Skeletal muscle tissue (tissue), 4 donors: ENCODE data around the gene BCL7B. TPM values are rescaled to one million over a fixed set of nuclear protein-coding genes. Genes with fewer than 3 reads are reported as not detected.
"Not testable (repeated sequence)": the region's sequence is repeated elsewhere in the genome, so short reads cannot be mapped to it uniquely, and the experiment has no call there.

Experiments used
- H3K27ac ChIP-seq: one replicate; pipeline ENCODE4 v1.7.0; 2013; ENCODE audit warnings: mild to moderate bottlenecking, low read depth, low read length, inconsistent platforms
- H3K27me3 ChIP-seq, 3 donors: one replicate each; pipeline ENCODE4 v1.7.0; 2013; ENCODE audit warnings: low read length in 3 of 3; ENCODE audit not compliant: control insufficient read depth in 3 of 3, insufficient read depth in 3 of 3
- H3K36me3 ChIP-seq, 3 donors: one replicate each; pipeline ENCODE4 v1.7.0; 2013; ENCODE audit warnings: low read length in 3 of 3; ENCODE audit not compliant: control insufficient read depth in 3 of 3, insufficient read depth in 3 of 3
- H3K4me1 ChIP-seq, 3 donors: one replicate each; pipeline ENCODE4 v1.7.0; 2013; ENCODE audit warnings: low read length in 3 of 3, mild to moderate bottlenecking in 3 of 3; ENCODE audit not compliant: control insufficient read depth in 3 of 3, insufficient read depth in 3 of 3
- H3K4me3 ChIP-seq, 3 donors: one replicate each; pipeline ENCODE4 v1.7.0; 2013; ENCODE audit warnings: low read length in 3 of 3
- H3K9ac ChIP-seq, 3 donors: one replicate each; pipeline ENCODE4 v1.7.0; 2013; ENCODE audit warnings: low read length in 3 of 3, mild to moderate bottlenecking in 3 of 3, moderate library complexity in 2 of 3, low read depth in 1 of 3
- H3K9me3 ChIP-seq, 3 donors: one replicate each; pipeline ENCODE4 v1.7.0; 2013; ENCODE audit warnings: low read length in 3 of 3; ENCODE audit not compliant: control insufficient read depth in 3 of 3
- total RNA-seq: library from RNA; depleted of rRNA; stranded (reverse); fragments of >200 nt; gene quantifications from one replicate; pipeline ENCODE4 v1.2.3, GENCODE V29; 2014
- donor health status: Osteomylitis.

Gene BCL7B
- total RNA-seq, 1 donor from 2014 or later: 6.8 TPM

GRCh38 chr7:73557108-73557396 is 438 bp downstream of the BCL7B start:
- H3K27me3 ChIP-seq: no peaks in the 10 kb centered on the region

GRCh38 chr7:73556208-73557107 is 1.0 kb downstream of the BCL7B start:
- H3K27me3 ChIP-seq: no peaks in the 10 kb centered on the region
- peak overlapping the region; percentile 86 to 96 (median 91) for H3K9ac ChIP-seq
- H3K36me3 ChIP-seq: peaks cover 6 to 18% (median 7%) of the 10 kb centered on the region in 3 donors
- peak overlapping the region; percentile 97 for H3K27ac ChIP-seq
- H3K4me3 ChIP-seq: peak overlapping the region; percentile 89 to 94 (median 90)
- peaks cover 23 to 48% (median 35%) of the 10 kb centered on the region in 3 donors for H3K4me1 ChIP-seq
- no peaks in the 10 kb centered on the region for H3K9me3 ChIP-seq

More at GRCh38 chr7:73557108-73557396, 438 bp downstream of the BCL7B start:
- H3K27ac ChIP-seq: peak overlapping the region; percentile 97
- peaks cover 23 to 48% (median 35%) of the 10 kb centered on the region in 3 donors for H3K4me1 ChIP-seq
- H3K9me3 ChIP-seq: no peaks in the 10 kb centered on the region
- peak overlapping the region; percentile 89 to 94 (median 90) for H3K4me3 ChIP-seq
- H3K36me3 ChIP-seq: peaks cover 5 to 14% (median 5%) of the 10 kb centered on the region in 3 donors
- H3K9ac ChIP-seq: peak overlapping the region; percentile 88 to 96 (median 91)

- Histone ChIP-seq H3K36me3 (peaks cover 11 to 23% (median 12%) of the 10 kb centered on the region in 3 donors), H3K27ac (peak overlapping the region; percentile 97), H3K9ac (peak overlapping the region; percentile 27 to 91 (median 86)), H3K4me1 (peaks cover 23 to 46% (median 34%) of the 10 kb centered on the region in 3 donors), H3K4me3 (peak overlapping the region in 2 of 3 donors; percentile 41 to 90), H3K9me3 (no peaks in the 10 kb centered on the region), H3K27me3 (no peaks in the 10 kb centered on the region)
Observed at GRCh38 chr7:73555411-73555982, 2.0 kb downstream of the BCL7B start.

GRCh38 chr7:73550093-73550492 is 7.4 kb downstream of the BCL7B start:
- H3K27me3 ChIP-seq, H3K9ac ChIP-seq, H3K4me3 ChIP-seq, H3K9me3 ChIP-seq, H3K27ac ChIP-seq: not testable (repeated sequence)
- Histone ChIP-seq H3K36me3 (peaks cover 15 to 33% (median 23%) of the 10 kb centered on the region in 3 donors), H3K4me1 (peaks cover 4 to 13% (median 12%) of the 10 kb centered on the region in 3 donors)

- Histone ChIP-seq H3K36me3 (peaks cover 14 to 33% (median 21%) of the 10 kb centered on the region in 3 donors), H3K4me3 (no peak overlapping the region), H3K4me1 (peaks cover under 1 to 5% (median 3%) of the 10 kb centered on the region in 3 donors), H3K27ac (no peak overlapping the region), H3K9me3 (no peaks in the 10 kb centered on the region), H3K9ac (no peak overlapping the region), H3K27me3 (no peaks in the 10 kb centered on the region)
Observed at GRCh38 chr7:73549176-73549575, 8.3 kb downstream of the BCL7B start.

GRCh38 chr7:73547841-73548240 is 9.6 kb downstream of the BCL7B start:
- Histone ChIP-seq H3K27ac (no peak overlapping the region), H3K36me3 (peaks cover 20 to 29% (median 24%) of the 10 kb centered on the region in 3 donors), H3K9me3 (no peaks in the 10 kb centered on the region), H3K4me1 (peaks cover 0 to 5% (median 0%) of the 10 kb centered on the region in 3 donors), H3K9ac (no peak overlapping the region), H3K27me3 (no peaks in the 10 kb centered on the region), H3K4me3 (no peak overlapping the region)

- Histone ChIP-seq H3K9ac (no peak overlapping the region), H3K27me3 (no peaks in the 10 kb centered on the region), H3K4me3 (no peak overlapping the region), H3K4me1 (peaks cover 0 to 5% (median 0%) of the 10 kb centered on the region in 3 donors), H3K9me3 (no peaks in the 10 kb centered on the region), H3K27ac (no peak overlapping the region), H3K36me3 (peaks cover 30 to 34% (median 33%) of the 10 kb centered on the region in 3 donors)
Observed at GRCh38 chr7:73544678-73545077, 12.8 kb downstream of the BCL7B start.

- Histone ChIP-seq H3K27me3 (no peaks in the 10 kb centered on the region), H3K27ac (no peak overlapping the region), H3K4me1 (peaks cover 0 to 2% (median 0%) of the 10 kb centered on the region in 3 donors), H3K36me3 (peaks cover 50 to 55% (median 50%) of the 10 kb centered on the region in 3 donors), H3K4me3 (no peak overlapping the region), H3K9me3 (no peaks in the 10 kb centered on the region), H3K9ac (peak overlapping the region in 1 of 3 donors; percentile 33)
Observed at GRCh38 chr7:73541722-73542121, 15.8 kb downstream of the BCL7B start.

GRCh38 chr7:73539709-73540108 is 17.8 kb downstream of the BCL7B start:
- no peak overlapping the region for H3K4me3 ChIP-seq
- peaks cover 59 to 65% (median 65%) of the 10 kb centered on the region in 3 donors for H3K36me3 ChIP-seq
- no peak overlapping the region for H3K9ac ChIP-seq
- H3K27me3 ChIP-seq: no peaks in the 10 kb centered on the region
- no peak overlapping the region for H3K27ac ChIP-seq
- H3K9me3 ChIP-seq: no peaks in the 10 kb centered on the region
- H3K4me1 ChIP-seq: no peaks in the 10 kb centered on the region

GRCh38 chr7:73538510-73538909 is 19.0 kb downstream of the BCL7B start:
- not testable (repeated sequence) for H3K4me3 ChIP-seq, H3K27ac ChIP-seq, H3K4me1 ChIP-seq, H3K9ac ChIP-seq, H3K27me3 ChIP-seq, H3K9me3 ChIP-seq
- peaks cover 56 to 65% (median 62%) of the 10 kb centered on the region in 3 donors for H3K36me3 ChIP-seq
